ENCODE data around the gene SARNP. TPM values are rescaled to one million over a fixed set of nuclear protein-coding genes. Genes with fewer than 3 reads are reported as not detected.

Gene SARNP
- total RNA-seq, 4 donors from 2014 or later = 56.6 to 69.3 (median 64.0) TPM

DNA sequence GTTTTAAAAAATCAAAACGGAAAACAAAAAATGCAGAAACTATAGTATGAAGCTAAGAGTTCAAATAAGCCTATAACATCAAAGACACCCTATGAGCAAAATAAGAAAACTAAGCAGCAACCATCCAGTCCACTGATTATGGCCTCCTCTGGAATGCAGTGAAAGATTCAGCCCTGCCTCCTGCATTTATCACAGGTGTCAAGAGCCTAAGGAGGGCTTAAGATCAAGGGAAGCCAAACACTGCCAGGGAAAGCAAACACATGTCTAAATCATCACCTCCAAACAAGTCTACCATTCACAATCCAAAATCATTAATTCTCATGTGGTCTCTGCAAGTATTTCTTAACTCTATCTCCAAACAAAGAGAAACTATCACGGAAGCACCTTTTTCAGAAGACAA, 28.4 kb downstream of the SARNP start:
- TF ChIP-seq, protein P1, sequence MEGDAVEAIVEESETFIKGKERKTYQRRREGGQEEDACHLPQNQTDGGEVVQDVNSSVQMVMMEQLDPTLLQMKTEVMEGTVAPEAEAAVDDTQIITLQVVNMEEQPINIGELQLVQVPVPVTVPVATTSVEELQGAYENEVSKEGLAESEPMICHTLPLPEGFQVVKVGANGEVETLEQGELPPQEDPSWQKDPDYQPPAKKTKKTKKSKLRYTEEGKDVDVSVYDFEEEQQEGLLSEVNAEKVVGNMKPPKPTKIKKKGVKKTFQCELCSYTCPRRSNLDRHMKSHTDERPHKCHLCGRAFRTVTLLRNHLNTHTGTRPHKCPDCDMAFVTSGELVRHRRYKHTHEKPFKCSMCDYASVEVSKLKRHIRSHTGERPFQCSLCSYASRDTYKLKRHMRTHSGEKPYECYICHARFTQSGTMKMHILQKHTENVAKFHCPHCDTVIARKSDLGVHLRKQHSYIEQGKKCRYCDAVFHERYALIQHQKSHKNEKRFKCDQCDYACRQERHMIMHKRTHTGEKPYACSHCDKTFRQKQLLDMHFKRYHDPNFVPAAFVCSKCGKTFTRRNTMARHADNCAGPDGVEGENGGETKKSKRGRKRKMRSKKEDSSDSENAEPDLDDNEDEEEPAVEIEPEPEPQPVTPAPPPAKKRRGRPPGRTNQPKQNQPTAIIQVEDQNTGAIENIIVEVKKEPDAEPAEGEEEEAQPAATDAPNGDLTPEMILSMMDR (IDR thresholded peaks at IDR 0.05; ENCODE audit: low read depth) = no peak

- TF ChIP-seq, protein P1 (IDR thresholded peaks at IDR 0.05; ENCODE audit: low read depth) = no peak
Measured at GRCh38 chr12:55788546-55788945, 29.0 kb downstream of the SARNP start.

DNA sequence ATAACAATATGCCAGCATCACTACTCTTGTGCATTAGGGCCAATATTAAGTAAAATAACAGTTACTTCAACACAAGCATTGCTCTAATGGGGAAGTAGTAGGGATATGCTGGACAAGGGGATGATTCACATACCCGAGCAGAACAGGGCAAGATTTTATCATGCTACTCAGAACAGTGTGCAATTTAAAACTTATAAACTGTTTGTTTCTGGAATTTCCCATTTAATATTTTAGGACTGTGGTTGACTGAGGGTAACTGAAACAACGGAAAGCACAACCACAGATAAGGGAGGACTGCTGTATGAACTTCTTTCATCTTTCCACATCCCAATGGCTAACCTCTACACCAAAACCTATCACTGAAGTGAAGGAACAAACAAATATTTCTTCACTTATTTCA, 36.8 kb downstream of the SARNP start:
- TF ChIP-seq, protein P1 (IDR thresholded peaks at IDR 0.05; ENCODE audit: low read depth) = no peak

DNA sequence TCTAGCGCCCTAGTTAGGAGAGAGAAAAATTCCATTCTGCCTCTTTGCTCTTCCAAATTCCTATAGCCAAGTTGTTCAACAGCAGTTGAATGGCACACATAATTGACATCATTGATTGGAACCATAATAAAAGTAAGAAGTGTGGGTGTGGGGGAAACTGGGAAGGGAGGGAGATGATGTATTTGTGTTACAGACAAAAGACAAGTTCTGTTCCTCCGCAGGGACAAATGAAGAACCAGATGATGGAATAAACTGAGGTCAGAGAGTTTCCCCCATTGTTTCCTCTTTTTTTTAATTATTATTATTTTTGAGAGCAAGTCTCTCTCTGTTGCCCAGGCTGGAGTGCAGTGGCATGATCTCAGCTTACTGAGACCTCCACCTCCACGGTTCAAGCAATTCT, 39.7 kb downstream of the SARNP start:
- TF ChIP-seq, protein P1 (IDR thresholded peaks at IDR 0.05; ENCODE audit: low read depth) = no peak

DNA sequence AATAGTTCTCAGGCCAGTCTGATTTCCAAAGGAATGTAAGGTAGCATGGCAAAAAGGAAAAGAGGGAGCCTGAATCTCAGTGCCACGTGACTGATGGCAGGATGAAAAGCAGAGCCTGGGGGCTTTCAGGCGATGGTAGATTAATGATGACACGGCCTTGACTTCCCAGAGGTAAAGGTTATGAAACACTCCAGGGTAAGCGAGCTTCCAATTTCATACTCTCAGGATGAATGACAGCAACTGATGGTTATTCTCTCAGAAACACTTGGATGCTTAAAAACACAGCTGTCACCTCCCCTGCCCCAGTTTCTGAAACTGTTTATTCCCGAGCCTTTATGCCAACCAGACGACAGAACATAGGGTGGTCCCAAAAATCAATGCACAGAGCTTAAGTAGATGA, 45.8 kb downstream of the SARNP start:
- TF ChIP-seq, protein P1 (IDR thresholded peaks at IDR 0.05; ENCODE audit: low read depth) = no peak

DNA sequence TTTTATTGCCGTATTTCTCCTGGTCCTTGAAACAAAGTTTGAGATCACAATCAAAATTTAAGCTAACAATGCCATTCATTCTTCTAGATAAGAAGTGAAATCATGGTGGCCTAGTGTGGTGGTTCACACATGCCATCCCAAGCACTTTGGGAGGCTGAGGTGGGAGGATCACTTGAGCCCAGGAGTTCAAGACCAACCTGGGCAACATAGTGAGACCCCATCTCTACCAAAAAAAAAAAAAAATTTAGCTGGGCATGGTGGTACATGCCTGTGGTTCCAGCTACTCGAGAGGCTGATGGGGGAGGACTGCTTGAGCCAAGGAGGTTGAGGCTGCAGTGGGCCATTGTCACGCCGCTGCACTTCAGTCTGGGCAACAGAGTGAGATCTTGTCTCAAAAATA, 50.4 kb downstream of the SARNP start:
- TF ChIP-seq, protein P1 (IDR thresholded peaks at IDR 0.05; ENCODE audit: low read depth) = no peak

- TF ChIP-seq, protein P1 (IDR thresholded peaks at IDR 0.05; ENCODE audit: low read depth) = no peak
Measured at GRCh38 chr12:55765736-55766290, 51.7 kb downstream of the SARNP start.
